Measurements from ENCODE around the gene TUBB1.
A peak's percentile ranks its signal among the peaks of the same experiment; 100 is the strongest.

The TUBB1 gene

GRCh38 chr20:59042796-59043631 lies 23.8 kb downstream of the TUBB1 start:
- H3K36me3 ChIP-seq (ENCODE audit: insufficient read depth, low read length) = peaks cover 24% of the 10 kb centered on the region
- peak overlapping the region; percentile 91 for H3K9ac ChIP-seq (ENCODE audit: insufficient read length)
- H3K4me3 ChIP-seq = peak overlapping the region; percentile 97
- H3K9me3 ChIP-seq (ENCODE audit: low read depth, low read length) = no peaks in the 10 kb centered on the region
- peak overlapping the region; percentile 54 for H3K27ac ChIP-seq
- TF ChIP-seq POLR2AphosphoS5 (IDR thresholded peaks at IDR 0.05; ENCODE audit: borderline replicate concordance, low read depth, low read length) = peak; percentile 77
- no peak for TF ChIP-seq EZH2 (IDR thresholded peaks at IDR 0.05)
- DNase-seq (ENCODE audit: low read depth, low spot score) = no peak

GRCh38 chr20:59043698-59044097 lies 24.5 kb downstream of the TUBB1 start:
- Histone ChIP-seq H3K9me3 (ENCODE audit: low read depth, low read length) (no peaks in the 10 kb centered on the region), H3K27ac (no peak overlapping the region), H3K4me3 (no peak overlapping the region; the same call in 1 of the 2 replicates), H3K36me3 (ENCODE audit: insufficient read depth, low read length) (peaks cover 17% of the 10 kb centered on the region), H3K9ac (ENCODE audit: insufficient read length) (no peak overlapping the region)
- no peak for DNase-seq (ENCODE audit: low read depth, low spot score)
- TF ChIP-seq EZH2 (IDR thresholded peaks at IDR 0.05) (no peak), FOXP2 (optimal IDR thresholded peaks at IDR 0.05; ENCODE audit: control extremely low read depth, extremely low read length, insufficient read depth) (no peak), POLR2AphosphoS5 (IDR thresholded peaks at IDR 0.05; ENCODE audit: borderline replicate concordance, low read depth, low read length) (no peak)

GRCh38 chr20:59044295-59044694 lies 25.1 kb downstream of the TUBB1 start:
- no peak for DNase-seq (ENCODE audit: low read depth, low spot score)
- Histone ChIP-seq H3K4me3 (no peak overlapping the region), H3K9me3 (ENCODE audit: low read depth, low read length) (no peaks in the 10 kb centered on the region), H3K9ac (ENCODE audit: insufficient read length) (no peak overlapping the region), H3K36me3 (ENCODE audit: insufficient read depth, low read length) (peaks cover 15% of the 10 kb centered on the region), H3K27ac (no peak overlapping the region)
- TF ChIP-seq FOXP2 (optimal IDR thresholded peaks at IDR 0.05; ENCODE audit: control extremely low read depth, extremely low read length, insufficient read depth) (no peak), POLR2AphosphoS5 (IDR thresholded peaks at IDR 0.05; ENCODE audit: borderline replicate concordance, low read depth, low read length) (no peak), EZH2 (IDR thresholded peaks at IDR 0.05) (no peak)

GRCh38 chr20:59044796-59045195 lies 25.6 kb downstream of the TUBB1 start:
- TF ChIP-seq EZH2 (IDR thresholded peaks at IDR 0.05) (no peak), POLR2AphosphoS5 (IDR thresholded peaks at IDR 0.05; ENCODE audit: borderline replicate concordance, low read depth, low read length) (no peak)
- no peaks in the 10 kb centered on the region for H3K9me3 ChIP-seq (ENCODE audit: low read depth, low read length)
- no peak overlapping the region for H3K27ac ChIP-seq
- H3K4me3 ChIP-seq = no peak overlapping the region
- H3K9ac ChIP-seq (ENCODE audit: insufficient read length) = no peak overlapping the region
- no peak for DNase-seq (ENCODE audit: low read depth, low spot score)
- peaks cover 14% of the 10 kb centered on the region for H3K36me3 ChIP-seq (ENCODE audit: insufficient read depth, low read length)

GRCh38 chr20:59046862-59047261 lies 27.6 kb downstream of the TUBB1 start:
- H3K4me3 ChIP-seq = no peak overlapping the region
- no peaks in the 10 kb centered on the region for H3K9me3 ChIP-seq (ENCODE audit: low read depth, low read length)
- no peaks in the 10 kb centered on the region for H3K36me3 ChIP-seq (ENCODE audit: insufficient read depth, low read length)
- DNase-seq (ENCODE audit: low read depth, low spot score) = no peak
- no peak overlapping the region for H3K9ac ChIP-seq (ENCODE audit: insufficient read length)
- TF ChIP-seq EZH2 (IDR thresholded peaks at IDR 0.05) (no peak), POLR2AphosphoS5 (IDR thresholded peaks at IDR 0.05; ENCODE audit: borderline replicate concordance, low read depth, low read length) (no peak), FOXP2 (optimal IDR thresholded peaks at IDR 0.05; ENCODE audit: control extremely low read depth, extremely low read length, insufficient read depth) (no peak)
- H3K27ac ChIP-seq = no peak overlapping the region

GRCh38 chr20:59047938-59048680 lies 28.9 kb downstream of the TUBB1 start:
- no peak for DNase-seq (ENCODE audit: low read depth, low spot score)
- Histone ChIP-seq H3K9me3 (ENCODE audit: low read depth, low read length) (no peaks in the 10 kb centered on the region), H3K4me3 (no peak overlapping the region), H3K9ac (ENCODE audit: insufficient read length) (no peak overlapping the region), H3K36me3 (ENCODE audit: insufficient read depth, low read length) (no peaks in the 10 kb centered on the region), H3K27ac (no peak overlapping the region)
- TF ChIP-seq POLR2AphosphoS5 (IDR thresholded peaks at IDR 0.05; ENCODE audit: borderline replicate concordance, low read depth, low read length) (no peak), FOXP2 (optimal IDR thresholded peaks at IDR 0.05; ENCODE audit: control extremely low read depth, extremely low read length, insufficient read depth) (no peak), EZH2 (IDR thresholded peaks at IDR 0.05) (no peak)

GRCh38 chr20:59048681-59049030 lies 29.4 kb downstream of the TUBB1 start:
- Histone ChIP-seq H3K4me3 (no peak overlapping the region), H3K36me3 (ENCODE audit: insufficient read depth, low read length) (no peaks in the 10 kb centered on the region), H3K9ac (ENCODE audit: insufficient read length) (no peak overlapping the region), H3K27ac (no peak overlapping the region), H3K9me3 (ENCODE audit: low read depth, low read length) (no peaks in the 10 kb centered on the region)
- no peak for DNase-seq (ENCODE audit: low read depth, low spot score)
- TF ChIP-seq POLR2AphosphoS5 (IDR thresholded peaks at IDR 0.05; ENCODE audit: borderline replicate concordance, low read depth, low read length) (no peak), FOXP2 (optimal IDR thresholded peaks at IDR 0.05; ENCODE audit: control extremely low read depth, extremely low read length, insufficient read depth) (no peak), EZH2 (IDR thresholded peaks at IDR 0.05) (no peak)

- H3K36me3 ChIP-seq (ENCODE audit: insufficient read depth, low read length) = no peaks in the 10 kb centered on the region
- TF ChIP-seq POLR2AphosphoS5 (IDR thresholded peaks at IDR 0.05; ENCODE audit: borderline replicate concordance, low read depth, low read length) (no peak), EZH2 (IDR thresholded peaks at IDR 0.05) (no peak), FOXP2 (optimal IDR thresholded peaks at IDR 0.05; ENCODE audit: control extremely low read depth, extremely low read length, insufficient read depth) (no peak)
- no peaks in the 10 kb centered on the region for H3K9me3 ChIP-seq (ENCODE audit: low read depth, low read length)
Measured at GRCh38 chr20:59050437-59050836, 31.2 kb downstream of the TUBB1 start.

More at GRCh38 chr20:59050437-59050836, 31.2 kb downstream of the TUBB1 start:
- Histone ChIP-seq H3K4me3 (no peak overlapping the region), H3K27ac (no peak overlapping the region), H3K9ac (ENCODE audit: insufficient read length) (no peak overlapping the region)
- no peak for DNase-seq (ENCODE audit: low read depth, low spot score)
